Suprapubic skin (tissue), 3 donors: Measurements from ENCODE around the gene TRIO.

Experiments
- CTCF ChIP-seq, 2 donors: fragments of 200-600 bp in 1 of 2; fragments of 450-650 bp in 1 of 2; sonication (generic) in 1 of 2; IDR thresholded peaks; one replicate each; pipeline ENCODE4 v1.5.1; 2016 to 2019; ENCODE audit warnings: antibody characterized with exemption in 2 of 2, mild to moderate bottlenecking in 1 of 2, moderate library complexity in 1 of 2
- EP300 ChIP-seq: sonication (generic); formaldehyde crosslinking; IDR thresholded peaks from one replicate; pipeline ENCODE4 v1.6.1; 2017; ENCODE audit warnings: antibody characterized with exemption
- POLR2A ChIP-seq, 2 donors: fragments of 450-650 bp; IDR thresholded peaks; one replicate each; pipeline ENCODE4 v1.6.1; 2017; ENCODE audit warnings: antibody characterized with exemption in 2 of 2, mild to moderate bottlenecking in 2 of 2, moderate library complexity in 2 of 2

GRCh38 chr5:14218011-14218410 lies 74.9 kb downstream of the TRIO start:
- TF ChIP-seq CTCF (IDR thresholded peaks at IDR 0.05): no peak
- no peak for TF ChIP-seq POLR2A (IDR thresholded peaks at IDR 0.05)
- no peak for TF ChIP-seq EP300
